GM18907 (cell line): ENCODE measurements around the gene MOG.
"Not testable (repeated sequence)": the region's sequence is repeated elsewhere in the genome, so short reads cannot be mapped to it uniquely, and the experiment has no call there.

Source experiments
- ATAC-seq: cut with Tn5 transposase; IDR thresholded peaks from one replicate; pipeline ENCODE4 v1.9.1; 2021; ENCODE audit warnings: mild to moderate bottlenecking, moderate library complexity; ENCODE audit not compliant: unreplicated experiment

Gene MOG

GRCh38 chr6:29637247-29637646 is 19.6 kb upstream of the MOG start:
- no peak for ATAC-seq

- ATAC-seq = no peak
These were observed 15.3 kb upstream of the MOG start for GRCh38 chr6:29641430-29642148.

- ATAC-seq = no peak
These were observed 8.8 kb upstream of the MOG start for GRCh38 chr6:29647927-29648642.

GRCh38 chr6:29649701-29650673 is 6.9 kb upstream of the MOG start:
- peak; percentile 96 for ATAC-seq

GRCh38 chr6:29651413-29652197 is 5.3 kb upstream of the MOG start:
- no peak for ATAC-seq

GRCh38 chr6:29652198-29652584 is 4.7 kb upstream of the MOG start:
- no peak for ATAC-seq

GRCh38 chr6:29653452-29654038 is 3.3 kb upstream of the MOG start:
- ATAC-seq = no peak

- no peak for ATAC-seq
These were observed 1.2 kb upstream of the MOG start for GRCh38 chr6:29655658-29656057.

GRCh38 chr6:29656157-29656556 is 735 bp upstream of the MOG start:
- ATAC-seq = no peak

GRCh38 chr6:29661071-29661470 is 4.2 kb downstream of the MOG start:
- no peak for ATAC-seq

GRCh38 chr6:29661502-29662141 is 4.7 kb downstream of the MOG start:
- not testable (repeated sequence) for ATAC-seq

GRCh38 chr6:29663300-29664042 is 6.6 kb downstream of the MOG start:
- ATAC-seq = no peak

- ATAC-seq = no peak
These were observed 9.3 kb downstream of the MOG start for GRCh38 chr6:29665942-29666825.

- ATAC-seq = no peak
These were observed 9.9 kb downstream of the MOG start for GRCh38 chr6:29666826-29667130.

- no peak for ATAC-seq
These were observed 10.3 kb downstream of the MOG start for GRCh38 chr6:29667158-29667557.

GRCh38 chr6:29671026-29671425 is 14.1 kb downstream of the MOG start:
- ATAC-seq = no peak

GRCh38 chr6:29672116-29672515 is 15.2 kb downstream of the MOG start:
- not testable (repeated sequence) for ATAC-seq

GRCh38 chr6:29673161-29673560 is 16.3 kb downstream of the MOG start:
- ATAC-seq = no peak
